ENCODE data around the gene VAMP2.

VAMP2 gene

DNA sequence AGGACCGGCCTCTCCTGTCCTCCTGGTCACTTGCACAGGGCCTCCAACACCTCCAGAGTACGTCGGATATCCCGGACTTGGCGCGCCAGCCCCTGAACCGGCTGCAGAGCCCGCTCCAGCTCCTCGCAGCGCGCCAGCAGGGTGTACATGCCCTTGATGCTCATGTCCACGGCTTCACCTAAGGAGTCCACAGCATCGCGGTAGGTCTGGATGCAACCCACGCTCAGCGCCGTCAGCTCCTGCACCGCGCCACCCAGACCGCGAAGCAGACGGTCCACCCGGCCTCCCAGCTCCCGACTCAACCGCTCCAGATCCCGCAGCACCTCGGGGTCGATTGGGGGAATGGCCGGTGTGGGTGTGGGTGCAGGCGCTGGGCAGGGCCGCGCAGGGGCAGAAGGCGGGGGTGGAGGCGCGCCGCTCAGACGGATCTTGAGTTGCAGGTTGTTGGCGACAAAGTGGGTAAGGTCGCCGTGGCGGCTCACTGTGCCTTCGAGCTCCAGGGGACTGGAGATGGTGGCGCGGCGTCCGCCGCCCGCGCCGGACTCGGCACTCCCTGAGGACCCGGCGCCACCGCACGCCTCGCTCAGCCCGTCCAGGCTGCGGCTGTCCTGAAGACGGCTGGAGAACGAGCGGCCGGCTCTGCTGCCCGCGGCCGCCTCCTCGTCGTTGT, 26.4 kb upstream of the VAMP2 start:
- TF ChIP-seq, protein P1, sequence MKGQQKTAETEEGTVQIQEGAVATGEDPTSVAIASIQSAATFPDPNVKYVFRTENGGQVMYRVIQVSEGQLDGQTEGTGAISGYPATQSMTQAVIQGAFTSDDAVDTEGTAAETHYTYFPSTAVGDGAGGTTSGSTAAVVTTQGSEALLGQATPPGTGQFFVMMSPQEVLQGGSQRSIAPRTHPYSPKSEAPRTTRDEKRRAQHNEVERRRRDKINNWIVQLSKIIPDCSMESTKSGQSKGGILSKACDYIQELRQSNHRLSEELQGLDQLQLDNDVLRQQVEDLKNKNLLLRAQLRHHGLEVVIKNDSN (IDR thresholded peaks at IDR 0.05), result no peak
- TF ChIP-seq, protein P2, sequence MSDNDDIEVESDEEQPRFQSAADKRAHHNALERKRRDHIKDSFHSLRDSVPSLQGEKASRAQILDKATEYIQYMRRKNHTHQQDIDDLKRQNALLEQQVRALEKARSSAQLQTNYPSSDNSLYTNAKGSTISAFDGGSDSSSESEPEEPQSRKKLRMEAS (IDR thresholded peaks at IDR 0.05), result no peak
- TF ChIP-seq EGR1 (IDR thresholded peaks at IDR 0.05), result peak; percentile 6; the same call in 1 of the 2 replicates

DNA sequence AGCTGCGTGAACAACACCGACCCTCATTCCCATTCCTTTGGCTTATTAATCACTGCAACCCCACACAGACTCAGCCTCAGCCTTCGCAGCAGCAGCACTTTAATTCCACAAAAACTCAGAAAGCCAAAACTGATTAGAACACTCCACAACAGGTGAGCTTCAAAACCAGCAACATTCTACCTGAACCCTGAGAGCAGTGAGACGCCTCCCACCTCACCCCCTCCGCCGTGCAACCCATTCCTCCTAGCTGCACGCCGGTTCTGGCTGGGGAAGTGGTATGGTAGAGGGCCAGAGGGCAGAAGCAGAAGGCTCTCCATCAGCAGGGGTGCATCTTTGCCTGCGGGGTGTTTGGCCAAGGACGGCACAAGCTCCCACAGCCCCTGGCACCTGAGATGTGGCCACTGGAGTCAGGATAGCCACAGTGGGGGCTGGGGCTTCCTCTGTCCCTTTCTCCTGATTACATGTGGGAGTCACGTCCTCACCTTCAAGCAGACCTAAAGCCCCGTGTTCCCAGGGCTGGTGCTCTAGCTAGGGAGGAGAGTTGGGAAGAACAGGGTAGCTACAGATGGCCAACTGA, 25.6 kb upstream of the VAMP2 start:
- 0 out of 2 replicates have a peak, but pooled peaks have one; percentile 5 for TF ChIP-seq EGR1 (IDR thresholded peaks at IDR 0.05)
- TF ChIP-seq RAD21 (IDR thresholded peaks at IDR 0.05; ENCODE audit: low read depth), result no peak

DNA sequence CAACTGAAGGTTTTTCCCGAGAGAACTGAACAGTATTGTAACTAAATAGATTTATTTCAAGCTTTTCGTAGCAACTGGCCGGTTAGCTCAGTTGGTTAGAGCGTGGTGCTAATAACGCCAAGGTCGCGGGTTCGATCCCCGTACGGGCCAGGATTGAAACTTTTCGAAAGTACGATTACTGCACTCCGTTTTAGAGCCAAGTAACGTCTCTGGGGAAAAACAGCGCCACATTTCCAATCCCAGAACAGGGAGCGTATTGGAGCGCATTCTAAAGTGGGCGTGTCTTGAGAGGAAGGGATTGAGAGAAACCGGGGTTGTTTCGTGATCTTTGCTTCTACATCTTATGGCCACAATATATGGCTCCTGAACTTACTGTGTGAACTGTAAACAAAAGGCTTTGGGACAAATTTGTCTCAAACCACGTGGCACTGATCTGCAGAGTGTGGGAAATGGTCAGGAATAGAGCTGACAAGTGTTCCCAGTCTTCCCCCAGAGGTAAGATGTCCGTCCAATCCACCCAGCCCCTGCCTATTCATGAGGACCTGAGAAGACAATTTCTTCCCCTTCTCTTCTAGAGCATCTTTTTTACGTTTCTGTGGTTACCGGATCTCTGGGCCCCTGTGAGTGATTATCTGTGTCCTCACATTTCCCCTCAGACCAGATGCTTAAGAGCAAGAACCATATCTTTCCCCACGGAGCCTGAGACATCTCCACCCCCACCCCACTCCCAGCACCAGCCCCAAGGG, 24.9 kb upstream of the VAMP2 start:
- peak; percentile 54; the same call in 1 of the 2 replicates for TF ChIP-seq TAF1 (IDR thresholded peaks at IDR 0.05; ENCODE audit: low read depth)
- TF ChIP-seq EP300 (IDR thresholded peaks at IDR 0.05; ENCODE audit: borderline replicate concordance), result peak; percentile 13; the same call in 1 of the 2 replicates
- peak; percentile 57 for TF ChIP-seq TCF12 (IDR thresholded peaks at IDR 0.05; ENCODE audit: low read depth)
- peak; percentile 74 for TF ChIP-seq NFIC (IDR thresholded peaks at IDR 0.05)
- peak; percentile 60; the same call in 1 of the 2 replicates for TF ChIP-seq FOXM1 (IDR thresholded peaks at IDR 0.05; ENCODE audit: borderline replicate concordance, low read depth)
- peak; percentile 23; the same call in 1 of the 2 replicates for TF ChIP-seq CREB1 (IDR thresholded peaks at IDR 0.05; ENCODE audit: low read depth)
- TF ChIP-seq TEAD4 (IDR thresholded peaks at IDR 0.05), result peak; percentile 86
- TF ChIP-seq YY1 (IDR thresholded peaks at IDR 0.05; ENCODE audit: low read depth), result peak; percentile 30
- 0 out of 2 replicates have a peak, but pooled peaks have one; percentile 25 for TF ChIP-seq ZBTB7A (IDR thresholded peaks at IDR 0.05; ENCODE audit: low read depth)
- TF ChIP-seq, protein P1 (IDR thresholded peaks at IDR 0.05), result peak; percentile 79
- TF ChIP-seq RAD21 (IDR thresholded peaks at IDR 0.05; ENCODE audit: low read depth), result no peak
- TF ChIP-seq CEBPB (IDR thresholded peaks at IDR 0.05), result peak; percentile 67; the same call in 1 of the 2 replicates
- TF ChIP-seq, protein P3, sequence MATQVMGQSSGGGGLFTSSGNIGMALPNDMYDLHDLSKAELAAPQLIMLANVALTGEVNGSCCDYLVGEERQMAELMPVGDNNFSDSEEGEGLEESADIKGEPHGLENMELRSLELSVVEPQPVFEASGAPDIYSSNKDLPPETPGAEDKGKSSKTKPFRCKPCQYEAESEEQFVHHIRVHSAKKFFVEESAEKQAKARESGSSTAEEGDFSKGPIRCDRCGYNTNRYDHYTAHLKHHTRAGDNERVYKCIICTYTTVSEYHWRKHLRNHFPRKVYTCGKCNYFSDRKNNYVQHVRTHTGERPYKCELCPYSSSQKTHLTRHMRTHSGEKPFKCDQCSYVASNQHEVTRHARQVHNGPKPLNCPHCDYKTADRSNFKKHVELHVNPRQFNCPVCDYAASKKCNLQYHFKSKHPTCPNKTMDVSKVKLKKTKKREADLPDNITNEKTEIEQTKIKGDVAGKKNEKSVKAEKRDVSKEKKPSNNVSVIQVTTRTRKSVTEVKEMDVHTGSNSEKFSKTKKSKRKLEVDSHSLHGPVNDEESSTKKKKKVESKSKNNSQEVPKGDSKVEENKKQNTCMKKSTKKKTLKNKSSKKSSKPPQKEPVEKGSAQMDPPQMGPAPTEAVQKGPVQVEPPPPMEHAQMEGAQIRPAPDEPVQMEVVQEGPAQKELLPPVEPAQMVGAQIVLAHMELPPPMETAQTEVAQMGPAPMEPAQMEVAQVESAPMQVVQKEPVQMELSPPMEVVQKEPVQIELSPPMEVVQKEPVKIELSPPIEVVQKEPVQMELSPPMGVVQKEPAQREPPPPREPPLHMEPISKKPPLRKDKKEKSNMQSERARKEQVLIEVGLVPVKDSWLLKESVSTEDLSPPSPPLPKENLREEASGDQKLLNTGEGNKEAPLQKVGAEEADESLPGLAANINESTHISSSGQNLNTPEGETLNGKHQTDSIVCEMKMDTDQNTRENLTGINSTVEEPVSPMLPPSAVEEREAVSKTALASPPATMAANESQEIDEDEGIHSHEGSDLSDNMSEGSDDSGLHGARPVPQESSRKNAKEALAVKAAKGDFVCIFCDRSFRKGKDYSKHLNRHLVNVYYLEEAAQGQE (IDR thresholded peaks at IDR 0.05; ENCODE audit: low read depth), result no peak
- TF ChIP-seq EGR1 (IDR thresholded peaks at IDR 0.05), result no peak
- TF ChIP-seq, protein P2 (IDR thresholded peaks at IDR 0.05), result peak; percentile 87

DNA sequence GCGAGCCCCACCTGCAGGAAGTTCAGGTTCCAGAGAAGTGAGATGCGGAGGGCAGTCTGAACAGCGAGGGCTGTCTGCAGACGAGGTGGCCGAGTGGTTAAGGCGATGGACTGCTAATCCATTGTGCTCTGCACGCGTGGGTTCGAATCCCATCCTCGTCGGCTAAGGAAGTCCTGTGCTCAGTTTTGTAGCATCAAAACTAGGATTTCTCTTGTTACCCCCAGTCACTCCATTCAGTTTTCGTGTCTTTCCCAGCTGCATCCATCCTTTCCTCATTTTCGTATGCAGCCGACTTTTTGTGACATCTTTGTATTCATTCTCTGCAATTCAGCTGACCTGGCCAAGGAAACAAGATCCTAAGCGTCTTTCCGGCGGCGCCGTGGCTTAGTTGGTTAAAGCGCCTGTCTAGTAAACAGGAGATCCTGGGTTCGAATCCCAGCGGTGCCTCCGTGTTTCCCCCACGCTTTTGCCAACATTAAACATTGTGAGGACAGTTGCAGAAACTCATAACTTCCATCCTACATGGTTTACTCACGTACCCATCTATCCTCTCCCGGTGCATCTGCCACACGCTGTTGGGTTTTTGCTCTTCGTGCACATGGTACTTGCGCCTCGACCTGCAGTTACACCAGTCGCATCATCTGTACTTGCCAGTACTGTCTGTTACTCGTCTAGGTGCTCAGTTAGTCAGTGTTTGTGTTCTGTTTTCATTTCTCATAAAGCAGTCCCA, 24.2 kb upstream of the VAMP2 start:
- TF ChIP-seq, protein P3 (IDR thresholded peaks at IDR 0.05; ENCODE audit: low read depth), result no peak
- TF ChIP-seq TEAD4 (IDR thresholded peaks at IDR 0.05) (peak; percentile 92), EGR1 (IDR thresholded peaks at IDR 0.05) (no peak), ZBTB7A (IDR thresholded peaks at IDR 0.05; ENCODE audit: low read depth) (no peak), RAD21 (IDR thresholded peaks at IDR 0.05; ENCODE audit: low read depth) (no peak), EP300 (IDR thresholded peaks at IDR 0.05; ENCODE audit: borderline replicate concordance) (peak; percentile 16; the same call in 1 of the 2 replicates), CREB1 (IDR thresholded peaks at IDR 0.05; ENCODE audit: low read depth) (no peak), CEBPB (IDR thresholded peaks at IDR 0.05) (peak; percentile 29; the same call in 1 of the 2 replicates), TAF1 (IDR thresholded peaks at IDR 0.05; ENCODE audit: low read depth) (no peak), YY1 (IDR thresholded peaks at IDR 0.05; ENCODE audit: low read depth) (peak; percentile 23), TCF12 (IDR thresholded peaks at IDR 0.05; ENCODE audit: low read depth) (0 out of 2 replicates have a peak, but pooled peaks have one; percentile 0), FOXM1 (IDR thresholded peaks at IDR 0.05; ENCODE audit: borderline replicate concordance, low read depth) (no peak), NFIC (IDR thresholded peaks at IDR 0.05) (no peak)
- TF ChIP-seq, protein P1 (IDR thresholded peaks at IDR 0.05), result no peak; the same call in 1 of the 2 replicates
- TF ChIP-seq, protein P2 (IDR thresholded peaks at IDR 0.05), result peak; percentile 42; the same call in 1 of the 2 replicates
